HG03457 (cell line): ENCODE data around the gene NLK.
"Not testable (repeated sequence)": the region's sequence is repeated elsewhere in the genome, so short reads cannot be mapped to it uniquely, and the experiment has no call there.

Source experiments
- ATAC-seq: cut with Tn5 transposase; IDR thresholded peaks from one replicate; pipeline ENCODE4 v1.9.1; 2021; ENCODE audit warnings: moderate number of reproducible peaks; ENCODE audit not compliant: unreplicated experiment

NLK gene

GRCh38 chr17:28071891-28072606 lies 29.6 kb downstream of the NLK start:
- ATAC-seq: no peak

GRCh38 chr17:28072936-28073533 lies 30.6 kb downstream of the NLK start:
- ATAC-seq: no peak

- ATAC-seq: no peak
Observed at GRCh38 chr17:28074010-28074409, 31.5 kb downstream of the NLK start.

DNA sequence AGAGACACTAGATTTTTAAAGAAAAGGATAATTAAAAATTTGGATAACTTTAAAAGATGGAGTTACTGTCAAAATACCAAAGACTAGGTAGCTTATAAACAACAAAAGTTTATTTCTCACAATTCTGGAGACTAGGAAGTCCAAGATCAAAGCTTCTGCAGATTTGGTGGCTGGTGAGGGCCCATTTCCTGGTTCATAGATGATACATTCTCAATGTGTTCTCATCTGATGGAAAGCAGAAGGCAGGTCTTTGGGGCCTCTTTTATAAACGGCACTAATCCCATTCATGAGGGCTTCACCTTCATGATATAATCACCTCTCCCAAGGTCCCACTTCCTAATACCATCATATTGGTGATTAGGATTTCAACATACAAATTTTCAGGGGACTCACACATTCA lies 33.7 kb downstream of the NLK start:
- no peak for ATAC-seq

GRCh38 chr17:28077140-28077539 lies 34.7 kb downstream of the NLK start:
- ATAC-seq: not testable (repeated sequence)

GRCh38 chr17:28078341-28079229 lies 36.1 kb downstream of the NLK start:
- no peak for ATAC-seq

GRCh38 chr17:28081467-28081866 lies 39.0 kb downstream of the NLK start:
- ATAC-seq: no peak

- ATAC-seq: no peak
Observed at GRCh38 chr17:28085766-28086165, 43.3 kb downstream of the NLK start.

- no peak for ATAC-seq
Observed at GRCh38 chr17:28086519-28086918, 44.0 kb downstream of the NLK start.

- no peak for ATAC-seq
Observed at GRCh38 chr17:28087743-28088142, 45.3 kb downstream of the NLK start.

DNA sequence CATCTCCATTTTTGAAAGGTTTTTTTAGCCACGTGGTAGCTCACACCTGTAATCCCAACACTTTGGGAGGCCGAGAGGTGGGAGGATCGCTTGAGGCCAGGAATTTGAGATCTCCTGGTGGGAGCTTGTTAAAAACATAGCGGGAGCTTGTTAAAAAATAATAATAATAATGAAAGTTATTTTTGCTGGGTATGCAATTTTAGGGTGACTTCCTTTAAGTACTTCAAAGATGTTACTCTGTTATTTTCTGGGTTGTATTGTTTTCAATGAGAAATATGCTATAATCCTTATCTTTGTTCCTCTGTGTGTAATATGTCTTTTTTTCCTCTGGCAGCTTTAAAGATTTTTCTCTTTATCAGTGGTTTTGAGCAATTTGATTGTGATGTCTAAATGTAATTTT lies 48.1 kb downstream of the NLK start:
- ATAC-seq: no peak

GRCh38 chr17:28092088-28092487 lies 49.6 kb downstream of the NLK start:
- no peak for ATAC-seq

DNA sequence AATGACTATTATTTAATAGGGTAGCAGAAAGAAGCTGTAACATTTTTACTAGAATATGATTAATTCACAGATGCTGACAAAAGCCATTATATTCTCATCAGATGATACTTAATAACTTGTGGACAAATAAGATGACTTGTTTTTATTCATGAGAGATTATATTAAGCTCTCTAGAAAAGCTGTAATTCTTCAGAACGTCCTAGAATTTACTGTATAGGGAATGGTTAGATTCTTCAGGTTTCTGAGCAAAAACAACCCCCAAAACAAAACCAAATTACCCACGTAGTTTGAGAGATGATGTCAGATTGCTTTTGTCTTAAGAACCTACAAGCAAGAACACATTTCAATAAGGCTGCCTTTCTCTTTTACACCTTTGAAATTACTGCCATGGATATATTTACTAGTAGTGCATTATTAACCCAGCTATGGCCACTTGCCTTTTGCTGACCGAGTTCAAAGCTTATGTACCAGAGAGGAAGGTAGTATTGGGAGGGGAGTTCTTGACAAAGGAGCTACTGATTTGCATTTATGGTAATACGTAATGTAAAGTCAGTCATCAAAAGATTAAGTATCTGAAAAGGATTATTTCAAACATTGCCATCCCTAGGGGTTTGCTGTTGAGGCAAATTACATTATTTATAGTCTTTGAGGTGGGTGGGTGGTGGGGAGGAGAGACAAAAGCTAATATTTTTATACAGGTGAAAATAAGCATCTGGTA lies 51.7 kb downstream of the NLK start:
- ATAC-seq: no peak

DNA sequence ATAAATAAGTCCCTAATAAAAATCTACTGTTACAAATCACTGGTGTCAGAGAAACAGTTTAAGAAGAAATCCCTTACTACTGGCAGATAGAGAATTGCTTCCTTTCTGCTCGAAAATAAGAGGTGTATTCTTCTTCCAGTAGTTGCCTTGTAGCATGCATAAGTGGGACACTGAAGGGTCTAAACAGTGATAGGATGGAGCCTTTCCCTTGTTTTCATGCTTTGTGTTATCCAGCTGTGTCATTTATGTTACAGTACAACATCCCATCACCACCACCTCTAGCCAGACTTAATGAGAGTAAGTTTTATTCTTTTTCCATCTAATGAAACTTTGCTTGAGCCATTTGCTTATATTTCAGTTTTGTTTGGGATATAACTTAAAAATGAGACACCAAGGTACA lies 54.3 kb downstream of the NLK start:
- ATAC-seq: no peak

DNA sequence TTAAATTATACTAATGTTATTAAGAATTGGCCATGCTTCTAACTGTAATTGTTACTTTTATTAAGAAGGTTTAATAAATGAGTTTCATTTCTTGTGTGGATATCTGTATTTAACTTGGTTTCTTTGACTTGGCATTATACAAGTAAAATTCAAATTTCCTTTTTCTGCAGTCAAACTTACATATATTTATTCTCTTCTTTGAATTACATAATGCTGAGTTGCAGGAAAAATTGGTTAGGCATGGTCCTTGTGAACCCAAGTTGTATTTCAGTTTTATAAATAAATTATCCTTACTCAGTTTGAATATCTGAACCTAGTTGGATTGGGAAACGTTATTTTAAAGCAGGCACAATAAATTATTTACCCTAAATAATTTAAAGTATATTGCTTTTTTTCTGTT lies 54.8 kb downstream of the NLK start:
- no peak for ATAC-seq

DNA sequence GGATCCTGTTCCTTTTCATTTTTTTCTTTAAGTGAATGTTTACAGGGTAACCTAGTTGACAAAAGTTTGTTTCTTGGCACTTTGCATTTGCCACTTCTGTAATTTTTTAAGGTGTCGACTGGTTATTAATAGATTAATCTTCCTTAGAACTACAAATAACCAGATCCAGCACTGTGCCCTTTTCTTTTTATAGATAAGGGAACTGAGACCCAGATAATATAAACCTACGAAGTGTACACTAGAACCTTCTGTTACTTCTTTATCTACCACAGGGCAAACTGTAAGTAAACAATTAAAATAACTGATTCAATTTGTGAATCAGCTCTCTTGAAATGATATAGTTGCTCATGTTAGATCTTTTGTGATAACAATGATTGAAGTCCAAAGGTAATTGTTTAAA lies 55.4 kb downstream of the NLK start:
- no peak for ATAC-seq

DNA sequence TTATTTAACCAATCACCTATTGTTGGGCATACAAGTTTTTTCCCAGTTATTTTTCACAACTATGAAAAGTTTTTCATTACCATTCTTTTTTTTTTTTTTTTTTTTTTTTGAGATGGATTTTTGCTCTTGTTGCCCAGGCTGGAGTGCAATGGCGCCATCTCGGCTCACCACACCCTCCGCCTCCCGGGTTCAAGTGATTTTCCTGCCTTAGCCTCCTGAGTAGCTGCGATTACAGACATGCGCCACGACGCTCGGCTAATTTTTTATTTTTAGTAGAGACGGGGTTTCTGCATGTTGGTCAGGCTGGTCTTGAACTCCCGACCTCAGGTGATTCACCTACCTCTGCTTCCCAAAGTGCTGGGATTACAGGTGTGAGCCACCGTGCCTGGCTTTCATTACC lies 56.1 kb downstream of the NLK start:
- ATAC-seq: not testable (repeated sequence)

DNA sequence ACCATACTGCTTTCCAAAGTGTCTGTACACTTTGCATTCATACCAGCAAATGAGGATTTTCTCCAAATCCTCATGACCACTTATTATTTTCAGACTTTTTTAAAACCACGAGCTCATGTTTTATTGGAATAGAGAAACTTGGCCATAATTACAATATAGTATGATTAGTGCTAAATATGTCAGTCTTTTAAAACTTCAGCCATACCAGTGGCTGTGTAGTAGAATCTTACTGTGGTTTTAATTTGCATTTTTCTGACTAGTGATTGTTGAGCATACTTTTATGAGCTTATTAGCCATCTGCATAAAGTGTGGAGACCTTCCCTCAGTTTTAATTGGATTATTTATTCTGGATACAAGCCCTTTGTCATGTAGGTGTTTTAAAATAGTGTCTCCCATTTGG lies 57.8 kb downstream of the NLK start:
- ATAC-seq: no peak

DNA sequence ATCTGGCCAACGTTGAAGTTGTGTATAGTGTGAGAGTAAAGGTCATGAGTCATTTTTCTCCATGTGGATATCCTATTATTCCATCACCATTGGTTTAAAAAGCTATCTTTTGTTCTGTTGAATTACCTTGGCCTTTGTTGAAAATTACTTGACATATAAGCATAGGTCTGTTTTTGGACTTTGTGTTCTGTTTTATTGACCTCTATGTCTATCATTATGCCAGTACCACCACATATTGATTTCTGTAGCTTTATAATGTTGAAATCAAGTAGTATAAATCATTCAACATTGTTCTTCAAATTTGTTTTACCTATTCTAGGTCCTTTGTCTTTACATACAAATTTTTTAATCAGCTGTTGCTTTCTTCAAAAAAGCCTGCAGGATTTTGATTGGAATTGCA lies 58.5 kb downstream of the NLK start:
- no peak for ATAC-seq

DNA sequence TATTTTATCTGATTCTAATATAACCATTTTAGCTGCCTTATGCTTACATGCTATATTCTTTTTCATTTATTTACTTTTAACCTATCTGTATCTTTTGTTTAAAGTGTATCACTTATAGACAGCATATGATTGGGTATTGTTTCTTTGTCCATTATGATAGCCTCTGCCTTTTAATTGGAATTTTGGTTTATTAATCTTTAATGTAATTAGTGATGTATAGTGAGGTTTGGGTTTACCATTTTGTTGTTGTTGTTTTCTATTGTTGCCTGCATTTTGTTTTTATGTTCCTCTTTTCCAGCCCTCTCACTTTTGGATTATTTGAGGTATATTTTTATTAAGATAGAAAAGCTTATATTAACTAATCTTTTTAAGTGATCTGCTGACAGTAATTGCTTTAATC lies 59.4 kb downstream of the NLK start:
- ATAC-seq: no peak

GRCh38 chr17:28105501-28105900 lies 63.0 kb downstream of the NLK start:
- no peak for ATAC-seq
